GM12878 (cell line): ENCODE measurements around the gene RET. TPM values are rescaled to one million over a fixed set of nuclear protein-coding genes. Genes with fewer than 3 reads are reported as not detected.

Experiments
- ATAC-seq: fragments of 200-7000 bp; cut with Tn5 transposase; 3 replicates; pipeline ENCODE4 v1.9.1; 2020; ENCODE audit warnings: mild to moderate bottlenecking, moderate library complexity
- BruUV-seq: library from RNA; stranded (reverse); fragments of 400-500 nt; replicated peaks from 2 replicates; lab custom pipeline; 2021; lab: Mats Ljungman, UMichigan
- CTCF ChIA-PET: fragments of 300-600 bp; sonication (Branson Sonifier 250); formaldehyde crosslinking; extraction: SDS; loops from one replicate; lab custom pipeline; 2021; ENCODE audit warnings: inconsistent platforms; lab: Yijun Ruan, JAX
- POLR2A ChIA-PET: fragments of 350-600 bp; formaldehyde crosslinking; extraction: SDS; loops from one replicate; lab custom pipeline; 2021; ENCODE audit warnings: inconsistent platforms; lab: Charles Lee
- RAD21 ChIA-PET: fragments of 300-600 bp; sonication (Branson Sonifier 250); formaldehyde crosslinking; loops from one replicate; lab custom pipeline; 2023; ENCODE audit warnings: antibody characterized with exemption; ENCODE audit not compliant: unreplicated experiment; lab: Charles Lee
- SMC1A ChIA-PET: fragments of 300-600 bp; sonication (Branson Sonifier 250); formaldehyde crosslinking; loops from one replicate; lab custom pipeline; 2023; ENCODE audit not compliant: unreplicated experiment, uncharacterized antibody; lab: Charles Lee
- DNase-seq: peaks from one replicate; pipeline ENCODE4 v3.0.0-alpha.2; 2011; ENCODE audit warnings: low read depth, low spot score
- FAIRE-seq: peaks from 3 replicates; lab custom pipeline; 2011; peaks lifted over from hg19 to GRCh38; lab: Jason Lieb, UNC
- H2AFZ ChIP-seq: 2 replicates; pipeline ENCODE4 v1.6.0; 2011; ENCODE audit warnings: low read depth, low read length, control low read depth; ENCODE audit not compliant: control insufficient read depth
- H3K27ac ChIP-seq: 2 replicates; pipeline ENCODE4 v1.5.1; 2011; ENCODE audit warnings: control low read depth; ENCODE audit not compliant: control insufficient read depth, insufficient read depth
- H3K27me3 ChIP-seq, 2 experiments: replicated peaks in 1 of 2; 2 replicates each; pipeline versions ENCODE4 v1.6.0 to v1.6.1; 2011; ENCODE audit warnings: low read length in 1 of 2; ENCODE audit not compliant: control insufficient read depth in 2 of 2, insufficient read depth in 2 of 2
- H3K36me3 ChIP-seq, 2 experiments: 2 replicates each; pipeline ENCODE4 v1.5.1; 2011; ENCODE audit warnings: low read length in 1 of 2; ENCODE audit not compliant: control insufficient read depth in 2 of 2, insufficient read depth in 2 of 2
- H3K4me1 ChIP-seq: 2 replicates; pipeline ENCODE4 v1.6.1; 2011; ENCODE audit warnings: mild to moderate bottlenecking, low read length, moderate library complexity, mixed read lengths; ENCODE audit not compliant: control insufficient read depth, insufficient read depth
- H3K4me2 ChIP-seq: 2 replicates; pipeline ENCODE4 v1.6.0; 2011; ENCODE audit warnings: control low read depth; ENCODE audit not compliant: control insufficient read depth, insufficient read depth
- H3K4me3 ChIP-seq: fragments of 200-600 bp; sonication (generic); 2 replicates; pipeline ENCODE4 v1.5.1; 2016
- H3K79me2 ChIP-seq: 2 replicates; pipeline ENCODE4 v1.6.0; 2011; ENCODE audit warnings: low read length; ENCODE audit not compliant: control insufficient read depth, insufficient read depth
- H3K9ac ChIP-seq: 2 replicates; pipeline ENCODE4 v1.8.0; 2011; ENCODE audit warnings: low read length, control low read depth, mixed read lengths; ENCODE audit not compliant: control insufficient read depth, insufficient read depth
- H3K9me3 ChIP-seq: replicated peaks from 3 replicates; pipeline ENCODE4 v1.5.1; 2011; ENCODE audit warnings: mild to moderate bottlenecking, low read length; ENCODE audit not compliant: control insufficient read depth, insufficient read depth
- H4K20me1 ChIP-seq: 2 replicates; pipeline ENCODE4 v1.6.0; 2011; ENCODE audit not compliant: control insufficient read depth, insufficient read depth
- HDAC2 ChIP-seq: fragments of 200-600 bp; sonication (generic); IDR thresholded peaks from 2 replicates; pipeline ENCODE4 v1.6.1; 2017
- MAX ChIP-seq: IDR thresholded peaks from 2 replicates; pipeline ENCODE4 v1.6.1; 2012; ENCODE audit warnings: low read depth, low read length, improper control_type of control experiment
- MEF2B ChIP-seq: fragments of 450-650 bp; IDR thresholded peaks from 2 replicates; pipeline ENCODE4 v1.6.1; 2018; ENCODE audit warnings: mild to moderate bottlenecking, moderate library complexity; ENCODE audit not compliant: partially characterized antibody, poor library complexity, severe bottlenecking
- NBN ChIP-seq: fragments of 450-650 bp; IDR thresholded peaks from 2 replicates; pipeline ENCODE4 v1.6.1; 2016
- USF1 ChIP-seq: IDR thresholded peaks from 2 replicates; pipeline ENCODE4 v1.6.1; 2011; ENCODE audit warnings: borderline replicate concordance, low read depth, mild to moderate bottlenecking, moderate library complexity, mixed read lengths, low read length; ENCODE audit not compliant: insufficient read depth; ENCODE audit errors: extremely low read length
- USF2 ChIP-seq: IDR thresholded peaks from 2 replicates; pipeline ENCODE4 v1.6.1; 2011; ENCODE audit warnings: low read depth, low read length, improper control_type of control experiment, borderline replicate concordance
- WGBS: methylation state at CpG from one replicate; pipeline ENCODE4 v1.1.6; 2016; ENCODE audit warnings: low lambda C conversion rate; ENCODE audit not compliant: insufficient replicate concordance, insufficient coverage; ENCODE audit errors: missing lambda C conversion rate; 5-methylcytosine and 5-hydroxymethylcytosine counted together
- in situ Hi-C: fragments of 300-500 bp; cut with MboI; formaldehyde crosslinking; loops from 9 replicates; pipeline ENCODE4 v1.14.3; 2018; ENCODE audit warnings: mixed read lengths
- intact Hi-C: fragments of 100-400 bp; cut with micrococcal nuclease; formaldehyde crosslinking; loops from one replicate; pipeline ENCODE4 v1.14.2; 2022; ENCODE audit not compliant: unreplicated experiment
- polyA plus RNA-seq, 11 experiments: library from polyadenylated mRNA; depleted of rRNA in 4 of 11; unstranded in 6 of 11; stranded (reverse) in 5 of 11; fragments of >200 nt; fragmentation: Nextera tagmentation in 4 of 11; fragmentation: Illumina TruSeq in 1 of 11; extraction: Ambion mirVana in 4 of 11; extraction: Trizol in 1 of 11; gene quantifications; 1 replicate in 1 of 11; 2 replicates in 10 of 11; pipeline versions ENCODE4 v1.2.1 to v1.2.3, GENCODE V29; 2011 to 2016; ENCODE audit warnings: inconsistent platforms in 2 of 11, missing spikeins in 2 of 11, low read depth in 1 of 11
- total RNA-seq, 4 experiments: library from RNA; depleted of rRNA in 3 of 4; stranded (reverse); fragments of >200 nt in 3 of 4; fragmentation: Illumina TruSeq in 1 of 4; extraction: Trizol in 1 of 4; gene quantifications; 2 replicates each; pipeline versions ENCODE4 v1.2.1 to v1.2.3, GENCODE V29; 2013 to 2021

RET gene
- total and polyA plus RNA-seq, 10 of the 15 experiments (the other 5 are each of a cell fraction or from before 2014, with no cell fraction given): not detected

GRCh38 chr10:43116596-43116995 is 39.7 kb downstream of the RET start:
- BruUV-seq: no TSS peak
- TF ChIP-seq HDAC2 (no peak), MEF2B (no peak), USF1 (no peak)
- no peak overlapping the region for H3K9ac ChIP-seq
- DNase-seq: no peak
- WGBS: 25% methylated on average over 10 of the region's 10 CpGs
- in situ Hi-C loops: loop anchor here (25.0 kb wide), 2 partner anchors 104 to 929 kb away; no protein-coding TSS in a partner anchor
- FAIRE-seq: no peak
- no peaks in the 10 kb centered on the region for H3K36me3 ChIP-seq
- H3K27ac ChIP-seq: no peak overlapping the region
- ChIA-PET RAD21 (interaction anchor here (0.7 kb wide), 1 partner anchor 330 kb away, joined by 3 read pairs; no protein-coding TSS in a partner anchor), CTCF (no interaction called here), SMC1A (no interaction called here), POLR2A (no interaction called here)
- H3K79me2 ChIP-seq: no peaks in the 10 kb centered on the region
- no peaks in the 10 kb centered on the region for H3K27me3 ChIP-seq
- H2AFZ ChIP-seq: no peak overlapping the region
- no peak for ATAC-seq
- H3K9me3 ChIP-seq: no peaks in the 10 kb centered on the region
- no peaks in the 10 kb centered on the region for H4K20me1 ChIP-seq
- intact Hi-C loops: no loop called here
- H3K4me3 ChIP-seq: no peak overlapping the region
- H3K4me2 ChIP-seq: no peak overlapping the region
- H3K4me1 ChIP-seq: peaks cover 14% of the 10 kb centered on the region

GRCh38 chr10:43117031-43117776 is 40.3 kb downstream of the RET start:
- Histone ChIP-seq H3K4me3 (no peak overlapping the region), H3K4me1 (peaks cover 14% of the 10 kb centered on the region), H3K9me3 (no peaks in the 10 kb centered on the region), H4K20me1 (no peaks in the 10 kb centered on the region), H3K27ac (no peak overlapping the region), H3K27me3 (no peaks in the 10 kb centered on the region)
- BruUV-seq: no TSS peak
- ChIA-PET RAD21 (interaction anchor here (0.7 kb wide), 1 partner anchor 330 kb away, joined by 3 read pairs; no protein-coding TSS in a partner anchor), CTCF (no interaction called here), SMC1A (no interaction called here)
- in situ Hi-C loops: loop anchor here (25.0 kb wide), 2 partner anchors 105 to 930 kb away; no protein-coding TSS in a partner anchor
- no peak for FAIRE-seq
- TF ChIP-seq NBN: no peak
- TF ChIP-seq USF2: no peak
- no peak for TF ChIP-seq MAX
- TF ChIP-seq, all 136 proteins: peak for 0
- POLR2A ChIA-PET: no interaction called here
- Histone ChIP-seq H3K4me2 (no peak overlapping the region), H3K79me2 (no peaks in the 10 kb centered on the region), H2AFZ (no peak overlapping the region), H3K36me3 (no peaks in the 10 kb centered on the region), H3K9ac (no peak overlapping the region)
- 39% methylated on average over 9 of the region's 9 CpGs for WGBS
- intact Hi-C loops: no loop called here
- ATAC-seq (no peak), DNase-seq (no peak)
